H1 (cell line): ENCODE results near the gene TMEM131L. TPM values are rescaled to one million over a fixed set of nuclear protein-coding genes. Genes with fewer than 3 reads are reported as not detected.

Experiments used
- CTCF ChIA-PET: fragments of 300-600 bp; sonication (Branson Sonifier 250); formaldehyde crosslinking; loops from one replicate; lab custom pipeline; 2021; ENCODE audit not compliant: partially characterized antibody; lab: Charles Lee
- POLR2A ChIA-PET: fragments of 300-600 bp; sonication (Branson Sonifier 250); formaldehyde crosslinking; loops from one replicate; lab custom pipeline; 2021; ENCODE audit warnings: inconsistent platforms; ENCODE audit not compliant: partially characterized antibody; lab: Charles Lee
- DNase-seq, 2 experiments: peaks; one replicate each; pipeline versions ENCODE4 v3.0.0 to v3.0.0-alpha.2; 2010 to 2022; ENCODE audit warnings: low spot score in 2 of 2, low read depth in 1 of 2, mixed read lengths in 1 of 2
- FAIRE-seq: peaks from 2 replicates; lab custom pipeline; 2011; peaks lifted over from hg19 to GRCh38; lab: Jason Lieb, UNC
- H2AFZ ChIP-seq: 2 replicates; pipeline ENCODE4 v1.8.1; 2012; ENCODE audit warnings: low read length, inconsistent platforms
- H2AK5ac ChIP-seq: 2 replicates; pipeline ENCODE4 v1.6.1; 2013; ENCODE audit warnings: low read depth, low read length
- H2BK120ac ChIP-seq: replicated peaks from 2 replicates; pipeline ENCODE3; 2013; ENCODE audit warnings: low read depth, low read length, inconsistent platforms
- H2BK12ac ChIP-seq: 2 replicates; pipeline ENCODE4 v1.6.1; 2013; ENCODE audit warnings: low read depth, low read length
- H2BK15ac ChIP-seq: 2 replicates; pipeline ENCODE4 v1.6.1; 2013; ENCODE audit warnings: low read length
- H2BK20ac ChIP-seq: 2 replicates; pipeline ENCODE4 v1.6.1; 2013; ENCODE audit warnings: low read length
- H2BK5ac ChIP-seq: 2 replicates; pipeline ENCODE4 v1.6.1; 2013; ENCODE audit warnings: low read depth, low read length
- H3K14ac ChIP-seq: 2 replicates; pipeline ENCODE4 v1.6.1; 2013; ENCODE audit warnings: inconsistent platforms; ENCODE audit not compliant: insufficient read length
- H3K18ac ChIP-seq: 2 replicates; pipeline ENCODE4 v1.6.1; 2013; ENCODE audit warnings: low read length; ENCODE audit errors: extremely low read depth
- H3K23ac ChIP-seq: 2 replicates; pipeline ENCODE4 v1.6.1; 2013; ENCODE audit warnings: inconsistent platforms; ENCODE audit not compliant: insufficient read length
- H3K23me2 ChIP-seq: 2 replicates; pipeline ENCODE4 v1.6.1; 2013; ENCODE audit warnings: low read depth, low read length
- H3K27ac ChIP-seq: 2 replicates; pipeline ENCODE4 v1.6.1; 2011; ENCODE audit warnings: low read depth, low read length, inconsistent platforms
- H3K27me3 ChIP-seq, 4 experiments: replicated peaks in 1 of 4; 1 replicate in 1 of 4; 2 replicates in 3 of 4; pipeline versions ENCODE4 v1.6.1 to v1.8.1; 2011 to 2013; ENCODE audit warnings: low read length in 3 of 4, mild to moderate bottlenecking in 3 of 4, inconsistent platforms in 2 of 4, mixed read lengths in 2 of 4, moderate library complexity in 1 of 4; ENCODE audit not compliant: control insufficient read depth in 3 of 4, insufficient read depth in 3 of 4; ENCODE audit errors: extremely low read depth in 1 of 4
- H3K36me3 ChIP-seq, 4 experiments: 2 replicates each; pipeline versions ENCODE4 v1.6.1 to v1.8.1; 2011 to 2013; ENCODE audit warnings: mild to moderate bottlenecking in 4 of 4, low read length in 3 of 4, moderate library complexity in 2 of 4, control low read depth in 1 of 4, inconsistent platforms in 1 of 4; ENCODE audit not compliant: insufficient read depth in 4 of 4, control insufficient read depth in 2 of 4
- H3K4ac ChIP-seq: replicated peaks from 2 replicates; pipeline ENCODE3; 2013; ENCODE audit warnings: low read length, low read depth, mixed read lengths, inconsistent platforms; ENCODE audit not compliant: insufficient read length
- H3K4me1 ChIP-seq, 4 experiments: replicated peaks in 1 of 4; 1 replicate in 1 of 4; 2 replicates in 3 of 4; pipeline versions ENCODE4 v1.6.1 to v1.8.1; 2011 to 2013; ENCODE audit warnings: low read length in 3 of 4, inconsistent platforms in 2 of 4, mixed read lengths in 1 of 4; ENCODE audit not compliant: insufficient read depth in 4 of 4, control insufficient read depth in 3 of 4
- H3K4me2 ChIP-seq, 2 experiments: 2 replicates each; pipeline versions ENCODE4 v1.6.1 to v1.8.1; 2011 to 2013; ENCODE audit warnings: low read depth in 2 of 2, low read length in 2 of 2, control low read depth in 1 of 2, inconsistent platforms in 1 of 2, mild to moderate bottlenecking in 1 of 2; ENCODE audit not compliant: insufficient read depth in 1 of 2
- H3K4me3 ChIP-seq, 4 experiments: fragments of 200-600, 300-600 bp in 1 of 4; sonication (generic), shearing (Covaris generic), sonication (Bioruptor Twin) in 1 of 4; 2 replicates each; pipeline versions ENCODE4 v1.5.1 to v1.8.1; 2011 to 2016; ENCODE audit warnings: low read length in 4 of 4, low read depth in 3 of 4, control low read depth in 2 of 4, inconsistent platforms in 2 of 4, mild to moderate bottlenecking in 2 of 4, mixed read lengths in 1 of 4, moderate library complexity in 1 of 4; ENCODE audit not compliant: insufficient read depth in 2 of 4; ENCODE audit errors: extremely low read depth in 1 of 4
- H3K56ac ChIP-seq: replicated peaks from 2 replicates; pipeline ENCODE3; 2013; ENCODE audit warnings: low read depth, mild to moderate bottlenecking, mixed read lengths, low read length, inconsistent platforms; ENCODE audit not compliant: insufficient read length
- H3K79me1 ChIP-seq: 2 replicates; pipeline ENCODE4 v1.6.1; 2013; ENCODE audit warnings: low read depth, low read length, control low read depth
- H3K79me2 ChIP-seq, 2 experiments: 2 replicates each; pipeline versions ENCODE4 v1.6.1 to v1.8.1; 2012 to 2013; ENCODE audit warnings: low read length in 2 of 2, mild to moderate bottlenecking in 2 of 2, inconsistent platforms in 1 of 2; ENCODE audit not compliant: insufficient read depth in 2 of 2, control insufficient read depth in 1 of 2
- H3K9ac ChIP-seq, 4 experiments: replicated peaks in 1 of 4; 1 replicate in 1 of 4; 2 replicates in 3 of 4; pipeline versions ENCODE4 v1.6.1 to v1.8.1; 2011 to 2013; ENCODE audit warnings: low read depth in 3 of 4, low read length in 3 of 4, control low read depth in 2 of 4, mild to moderate bottlenecking in 2 of 4, moderate library complexity in 2 of 4, inconsistent platforms in 1 of 4; ENCODE audit errors: extremely low read depth in 1 of 4
- H3K9me3 ChIP-seq, 2 experiments: 2 replicates each; pipeline versions ENCODE4 v1.6.1 to v1.8.1; 2012 to 2013; ENCODE audit warnings: mild to moderate bottlenecking in 2 of 2, moderate library complexity in 2 of 2, control low read depth in 1 of 2, inconsistent platforms in 1 of 2, low read depth in 1 of 2, low read length in 1 of 2, mixed read lengths in 1 of 2; ENCODE audit not compliant: insufficient read depth in 2 of 2
- H4K20me1 ChIP-seq, 2 experiments: replicated peaks in 1 of 2; 2 replicates each; pipeline versions ENCODE3 to v1.8.1; 2011 to 2013; ENCODE audit warnings: inconsistent platforms in 2 of 2, low read length in 2 of 2, mild to moderate bottlenecking in 1 of 2; ENCODE audit not compliant: insufficient read depth in 2 of 2, control insufficient read depth in 1 of 2
- H4K5ac ChIP-seq: 2 replicates; pipeline ENCODE4 v1.6.1; 2013; ENCODE audit warnings: low read length, low read depth, mixed read lengths, inconsistent platforms; ENCODE audit not compliant: insufficient read length
- H4K8ac ChIP-seq: 2 replicates; pipeline ENCODE4 v1.8.0; 2013; ENCODE audit warnings: mild to moderate bottlenecking, moderate library complexity, low read length, inconsistent platforms; ENCODE audit not compliant: insufficient read depth; ENCODE audit errors: extremely low read depth
- H4K91ac ChIP-seq: replicated peaks from 2 replicates; pipeline ENCODE3; 2013; ENCODE audit warnings: low read length, mixed read lengths, inconsistent platforms; ENCODE audit not compliant: insufficient read length
- BACH1 ChIP-seq: IDR thresholded peaks from 2 replicates; pipeline ENCODE4 v1.6.1; 2012; ENCODE audit warnings: low read length, improper control_type of control experiment
- BCL11A ChIP-seq, 2 experiments: IDR thresholded peaks; one replicate each; pipeline ENCODE4 v1.6.1; 2011; ENCODE audit warnings: low read depth in 2 of 2, low read length in 2 of 2, mild to moderate bottlenecking in 2 of 2
- BRCA1 ChIP-seq: IDR thresholded peaks from 2 replicates; pipeline ENCODE4 v1.6.1; 2012; ENCODE audit warnings: low read depth, low read length, improper control_type of control experiment
- E2F6 ChIP-seq: IDR thresholded peaks from 2 replicates; pipeline ENCODE4 v1.6.1; 2012; ENCODE audit warnings: inconsistent platforms
- GTF2F1 ChIP-seq: IDR thresholded peaks from 2 replicates; pipeline ENCODE4 v1.6.1; 2012; ENCODE audit warnings: low read depth, low read length, improper control_type of control experiment, borderline replicate concordance
- PHF8 ChIP-seq: fragments of 200-600 bp; sonication (generic); conservative IDR thresholded peaks from 2 replicates; pipeline ENCODE4 v1.7.1; 2012; ENCODE audit warnings: low read depth, mild to moderate bottlenecking, inconsistent platforms, low read length, moderate library complexity
- POLR2A ChIP-seq, 2 experiments: IDR thresholded peaks; 1 replicate in 1 of 2; 2 replicates in 1 of 2; pipeline ENCODE4 v1.6.1; 2011; ENCODE audit warnings: low read depth in 2 of 2, low read length in 2 of 2, mild to moderate bottlenecking in 2 of 2; ENCODE audit errors: control extremely low read depth in 1 of 2
- POU5F1 ChIP-seq: IDR thresholded peaks from 2 replicates; pipeline ENCODE4 v1.6.1; 2011; ENCODE audit warnings: low read depth, mild to moderate bottlenecking, low read length, moderate library complexity
- RAD21 ChIP-seq, 2 experiments: IDR thresholded peaks in 1 of 2; conservative IDR thresholded peaks in 1 of 2; 2 replicates each; pipeline ENCODE4 v1.6.1; 2011; ENCODE audit warnings: low read depth in 2 of 2, low read length in 2 of 2, improper control_type of control experiment in 1 of 2, inconsistent platforms in 1 of 2, mild to moderate bottlenecking in 1 of 2, moderate library complexity in 1 of 2
- RXRA ChIP-seq: IDR thresholded peaks from 2 replicates; pipeline ENCODE4 v1.6.1; 2011; ENCODE audit warnings: low read depth, mild to moderate bottlenecking, low read length, moderate library complexity; ENCODE audit not compliant: insufficient read depth
- SIN3A ChIP-seq, 2 experiments: IDR thresholded peaks in 1 of 2; conservative IDR thresholded peaks in 1 of 2; 2 replicates each; pipeline ENCODE4 v1.6.1; 2011 to 2012; ENCODE audit warnings: low read length in 2 of 2, improper control_type of control experiment in 1 of 2, low read depth in 1 of 2, mild to moderate bottlenecking in 1 of 2
- TAF1 ChIP-seq: IDR thresholded peaks from 2 replicates; pipeline ENCODE4 v1.6.1; 2011; ENCODE audit warnings: mild to moderate bottlenecking, low read depth, low read length
- USF2 ChIP-seq: IDR thresholded peaks from 2 replicates; pipeline ENCODE4 v1.6.1; 2011; ENCODE audit warnings: low read length, improper control_type of control experiment
- WGBS, 2 experiments: shearing (Covaris generic) in 1 of 2; methylation state at CpG; one replicate each; pipeline versions ENCODE4 v1.1.6 to v1.1.7; 2013 to 2015; ENCODE audit warnings: low lambda C conversion rate in 2 of 2, mixed read lengths in 2 of 2, inconsistent platforms in 1 of 2, low coverage in 1 of 2, missing lambda C conversion rate in 1 of 2; ENCODE audit not compliant: insufficient replicate concordance in 2 of 2, insufficient coverage in 1 of 2, insufficient read length in 1 of 2; ENCODE audit errors: extremely low coverage in 1 of 2, missing lambda C conversion rate in 1 of 2; 5-methylcytosine and 5-hydroxymethylcytosine counted together
- polyA plus RNA-seq, 7 experiments: library from polyadenylated mRNA; depleted of rRNA in 3 of 7; stranded (reverse) in 5 of 7; unstranded in 2 of 7; fragments of >200 nt in 5 of 7; fragments of 200-250 nt in 2 of 7; gene quantifications; 1 replicate in 5 of 7; 2 replicates in 1 of 7; 4 replicates in 1 of 7; pipeline versions ENCODE4 v1.2.1 to v1.2.3, GENCODE V29; 2011 to 2013; ENCODE audit warnings: missing spikeins in 2 of 7, mixed read lengths in 2 of 7
- total RNA-seq: library from RNA; stranded (reverse); fragmentation: NEBNext Ultra II Directional; extraction: Animal tissue kit (Norgen Biotek cat#: 25700); gene quantifications from 2 replicates; pipeline ENCODE4 v1.2.1, GENCODE V29; 2021

Gene TMEM131L
- total and polyA plus RNA-seq, 2 of the 8 experiments (the other 6 are each of a cell fraction or from before 2014, with no cell fraction given), result 14.3 to 26.1 TPM

- peaks cover 2 to 20% (median 10%) of the 10 kb centered on the region in 4 experiments; a peak in 5 of 8 replicates for H3K36me3 ChIP-seq
- H3K27ac ChIP-seq, result no peak overlapping the region
- H2AFZ ChIP-seq, result no peak overlapping the region
- H2AK5ac ChIP-seq, result no peak overlapping the region
- H3K23me2 ChIP-seq, result no peaks in the 10 kb centered on the region
- H3K4me1 ChIP-seq, result no peaks in the 10 kb centered on the region
- ChIA-PET CTCF (interaction anchor here (1.0 kb wide), 1 partner anchor 12 kb away, joined by 3 read pairs; no protein-coding TSS in a partner anchor), POLR2A (no interaction called here)
- H2BK12ac ChIP-seq, result no peak overlapping the region
- H3K56ac ChIP-seq, result no peak overlapping the region
- FAIRE-seq, result no peak
- H3K79me1 ChIP-seq, result no peaks in the 10 kb centered on the region
- WGBS, 2 experiments, result 81% methylated on average over 3 of the region's 3 CpGs; no CpG with 5 or more reads in 1 of the 2 experiments
- H3K79me2 ChIP-seq, result no peaks in the 10 kb centered on the region
- H3K18ac ChIP-seq, result no peak overlapping the region
- DNase-seq, result no peak
- no peak overlapping the region for H3K4me3 ChIP-seq
- H2BK20ac ChIP-seq, result no peak overlapping the region
- H3K4ac ChIP-seq, result no peak overlapping the region
- no peak overlapping the region for H3K4me2 ChIP-seq
- H3K27me3 ChIP-seq, result no peaks in the 10 kb centered on the region
- no peak overlapping the region for H2BK15ac ChIP-seq
- no peak overlapping the region for H3K23ac ChIP-seq
- H3K14ac ChIP-seq, result no peak overlapping the region
- peaks cover 5 to 9% of the 10 kb centered on the region in 2 experiments; a peak in 2 of 4 replicates for H3K9me3 ChIP-seq
- no peaks in the 10 kb centered on the region for H4K20me1 ChIP-seq
- H4K5ac ChIP-seq, result no peak overlapping the region
- no peak overlapping the region for H4K8ac ChIP-seq
- H3K9ac ChIP-seq, result no peak overlapping the region
- no peak overlapping the region for H4K91ac ChIP-seq
- no peak overlapping the region for H2BK5ac ChIP-seq
- H2BK120ac ChIP-seq, result no peak overlapping the region
- TF ChIP-seq BACH1 (no peak), E2F6 (no peak), GTF2F1 (no peak), POLR2A (IDR thresholded peaks at IDR 0.05; ENCODE audit: control extremely low read depth in 1 of 2, low read depth in 2 of 2, low read length in 2 of 2) (no peak), RXRA (no peak), TAF1 (no peak), SIN3A (conservative IDR thresholded peaks at IDR 0.05 in 1 of 2, IDR thresholded peaks at IDR 0.05 in 1 of 2; ENCODE audit: low read depth in 1 of 2, low read length in 2 of 2) (no peak), BRCA1 (no peak), RAD21 (IDR thresholded peaks at IDR 0.05 in 1 of 2, conservative IDR thresholded peaks at IDR 0.05 in 1 of 2; ENCODE audit: low read depth in 2 of 2, low read length in 2 of 2) (no peak), BCL11A (IDR thresholded peaks at IDR 0.05; ENCODE audit: low read depth in 2 of 2, low read length in 2 of 2) (no peak), USF2 (no peak), PHF8 (no peak), POU5F1 (no peak)
Measured at GRCh38 chr4:153556435-153556815, 90.3 kb downstream of the TMEM131L start.
